IPS DF 4.7 (cell line): ENCODE results near the gene SLIT1.

Experiments used
- DNase-seq: peaks from one replicate; pipeline ENCODE4 v3.0.0-alpha.2; 2013; ENCODE audit warnings: low spot score; ENCODE audit errors: extremely low read depth

Gene SLIT1

GRCh38 chr10:97065128-97065527, 120.6 kb downstream of the SLIT1 start:
- no peak for DNase-seq

- DNase-seq = no peak
These were observed 121.5 kb downstream of the SLIT1 start for GRCh38 chr10:97063983-97064837.

- no peak for DNase-seq
These were observed 122.3 kb downstream of the SLIT1 start for GRCh38 chr10:97063271-97063982.

- DNase-seq = no peak
These were observed 123.3 kb downstream of the SLIT1 start for GRCh38 chr10:97062456-97062855.

GRCh38 chr10:97062046-97062445, 123.7 kb downstream of the SLIT1 start:
- DNase-seq = no peak

- DNase-seq = no peak
These were observed 124.3 kb downstream of the SLIT1 start for GRCh38 chr10:97061423-97061822.

GRCh38 chr10:97060441-97061084, 125.2 kb downstream of the SLIT1 start:
- DNase-seq = no peak

GRCh38 chr10:97059872-97060205, 125.9 kb downstream of the SLIT1 start:
- no peak for DNase-seq

- no peak for DNase-seq
These were observed 126.5 kb downstream of the SLIT1 start for GRCh38 chr10:97059006-97059871.

GRCh38 chr10:97058521-97058920, 127.2 kb downstream of the SLIT1 start:
- no peak for DNase-seq

- no peak for DNase-seq
These were observed 128.1 kb downstream of the SLIT1 start for GRCh38 chr10:97057491-97058235.

GRCh38 chr10:97056003-97056630, 129.6 kb downstream of the SLIT1 start:
- DNase-seq = no peak

- DNase-seq = no peak
These were observed 132.5 kb downstream of the SLIT1 start for GRCh38 chr10:97053276-97053675.

- DNase-seq = no peak
These were observed 134.7 kb downstream of the SLIT1 start for GRCh38 chr10:97050956-97051496.

- no peak for DNase-seq
These were observed 135.5 kb downstream of the SLIT1 start for GRCh38 chr10:97050205-97050745.

GRCh38 chr10:97049670-97050069, 136.1 kb downstream of the SLIT1 start:
- DNase-seq = no peak

- DNase-seq = no peak
These were observed 136.9 kb downstream of the SLIT1 start for GRCh38 chr10:97048649-97049427.

- DNase-seq = no peak
These were observed 138.0 kb downstream of the SLIT1 start for GRCh38 chr10:97047788-97048187.
